H1 (cell line): ENCODE results near the gene XPNPEP2. TPM values are rescaled to one million over a fixed set of nuclear protein-coding genes. Genes with fewer than 3 reads are reported as not detected.

ENCODE experiments used
- GTF2F1 ChIP-seq: IDR thresholded peaks from 2 replicates; pipeline ENCODE4 v1.6.1; 2012; ENCODE audit warnings: low read depth, low read length, improper control_type of control experiment, borderline replicate concordance
- KDM4A ChIP-seq: IDR thresholded peaks from one replicate; pipeline ENCODE4 v1.7.1; 2012; ENCODE audit warnings: low read depth, mild to moderate bottlenecking, moderate library complexity, low read length, inconsistent platforms; ENCODE audit not compliant: severe bottlenecking
- polyA plus RNA-seq, 7 experiments: library from polyadenylated mRNA; depleted of rRNA in 3 of 7; stranded (reverse) in 5 of 7; unstranded in 2 of 7; fragments of >200 nt in 5 of 7; fragments of 200-250 nt in 2 of 7; gene quantifications; 1 replicate in 5 of 7; 2 replicates in 1 of 7; 4 replicates in 1 of 7; pipeline versions ENCODE4 v1.2.1 to v1.2.3, GENCODE V29; 2011 to 2013; ENCODE audit warnings: missing spikeins in 2 of 7, mixed read lengths in 2 of 7
- total RNA-seq: library from RNA; stranded (reverse); fragmentation: NEBNext Ultra II Directional; extraction: Animal tissue kit (Norgen Biotek cat#: 25700); gene quantifications from 2 replicates; pipeline ENCODE4 v1.2.1, GENCODE V29; 2021

XPNPEP2 gene
- total and polyA plus RNA-seq, 2 of the 8 experiments (the other 6 are each of a cell fraction or from before 2014, with no cell fraction given) = 0.27 TPM; not detected in 1

DNA sequence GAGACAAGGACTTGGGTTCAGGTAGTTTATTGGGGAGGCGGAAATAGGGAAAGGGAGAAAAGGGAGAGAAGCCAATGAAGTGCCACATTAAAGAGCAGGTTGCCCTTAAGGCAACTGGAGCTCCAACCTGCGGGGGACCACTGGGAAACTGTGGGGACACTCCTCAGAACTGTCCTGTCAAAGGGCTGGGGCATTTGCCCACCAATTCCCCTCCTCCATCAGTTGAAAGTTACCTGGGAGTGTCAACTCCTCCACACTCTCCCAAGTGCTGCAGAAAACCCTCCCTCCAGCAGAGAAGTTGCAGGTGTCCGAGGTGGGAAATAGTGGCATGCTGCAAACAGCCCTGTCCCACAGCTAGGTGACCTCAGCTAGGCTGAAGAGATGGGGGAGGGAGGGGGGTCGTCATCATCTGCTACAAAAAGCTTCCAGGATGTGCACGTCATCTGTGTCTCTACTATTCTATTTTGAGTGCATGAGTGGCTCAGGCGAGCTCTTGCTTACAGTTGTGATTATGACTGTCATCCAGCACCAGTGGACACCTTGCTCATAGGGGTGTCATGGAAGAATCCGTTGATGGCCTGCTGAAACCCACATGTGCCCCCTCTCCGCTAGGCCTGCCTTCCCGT is 41.5 kb upstream of the XPNPEP2 start (continued):
- TF ChIP-seq KDM4A (no peak), GTF2F1 (no peak)
